ENCODE results near the gene CALM1. TPM values are rescaled to one million over a fixed set of nuclear protein-coding genes. Genes with fewer than 3 reads are reported as not detected.

CALM1 gene
- total RNA-seq, result 100 to 1,000 TPM in 7 of 8 experiments, 10 to 100 TPM in 1; 76.3 to 477 (median 195) TPM

GRCh38 chr14:90396341-90397339 lies at the start of gene CALM1:
Gene CALM1 (plus strand): TSS chr14:90397029. CDS start chr14:90397231, 202 bp downstream.
- H3K27ac ChIP-seq, result peak within 1 kb of the TSS; percentile 49 to 74
- WGBS, 10 experiments, result 0 to 30% (median 14%) methylated on average over 2 to 10 of the region's 89 CpGs; no CpG with 5 or more reads in 2 of the 10 experiments
- ATAC-seq (replicated peaks in 6 of 8), result peak; percentile 59 to 77 (median 69)
- peak within 1 kb of the TSS; percentile 61 to 85 (median 81) for H3K4me3 ChIP-seq
- in situ Hi-C loops (cut with MboI; ENCODE audit: low pct_unique_long_range_greater_than_20kb in 2 of 9, low sequenced_read_pairs in 9 of 9, unreplicated experiment in 9 of 9), result loop anchor here in 1 of 9 experiments (25.0 kb wide), 1 partner anchor 291 kb away; no protein-coding TSS in a partner anchor
- peaks cover 18 to 22% of the 10 kb centered on the region in 2 donors for H3K4me1 ChIP-seq (replicated peaks in 1 of 2)

DNA sequence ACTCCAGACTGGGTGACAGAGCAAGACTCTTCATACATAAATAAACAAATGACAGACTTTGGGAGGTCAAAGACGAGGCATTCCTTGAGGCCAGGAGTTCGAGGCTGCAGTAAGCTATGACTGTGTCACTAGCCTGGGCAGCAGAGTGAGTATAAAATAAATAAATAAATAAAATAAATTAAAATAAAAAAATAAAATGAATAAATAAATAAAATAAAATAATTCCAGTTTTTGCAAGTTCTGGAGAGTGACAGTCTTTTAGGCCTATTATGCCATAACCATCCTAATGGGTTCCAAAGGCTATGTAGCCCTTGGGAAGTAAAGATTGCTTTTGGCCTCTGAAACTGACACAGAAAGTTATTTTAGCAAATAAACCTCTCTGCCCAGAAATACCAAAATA lies 48.6 kb upstream of the CALM1 start:
- no peak for ATAC-seq (replicated peaks in 6 of 8)
- WGBS, 10 experiments, result 13 to 100% (median 91%) methylated on average over 1 to 2 of the region's 2 CpGs; no CpG with 5 or more reads in 1 of the 10 experiments
- in situ Hi-C loops (cut with MboI; ENCODE audit: low pct_unique_long_range_greater_than_20kb in 2 of 9, low sequenced_read_pairs in 9 of 9, unreplicated experiment in 9 of 9), result no loop called here
- no peak overlapping the region for H3K27ac ChIP-seq
- no peak overlapping the region for H3K4me3 ChIP-seq
- peaks cover 0 to 5% of the 10 kb centered on the region in 2 donors for H3K4me1 ChIP-seq (replicated peaks in 1 of 2)

DNA sequence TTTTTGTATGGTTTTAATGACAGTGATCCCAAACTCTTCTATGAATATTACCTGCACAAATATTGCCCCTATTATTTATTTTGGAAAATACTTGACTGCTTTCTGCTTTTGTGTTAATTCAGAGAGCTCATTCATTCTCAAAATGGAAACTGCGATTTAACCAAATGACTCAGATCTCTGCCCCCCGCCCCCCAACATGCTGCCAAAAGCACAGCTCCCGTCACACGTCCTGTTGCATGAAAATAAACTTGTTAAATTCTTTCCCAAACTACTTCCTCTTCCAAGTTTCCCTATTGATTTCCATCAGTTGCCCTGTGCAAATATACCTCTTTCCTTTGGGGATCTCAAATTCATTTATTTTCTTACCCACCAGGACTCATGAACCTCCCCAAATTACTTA lies 47.1 kb upstream of the CALM1 start:
- Histone ChIP-seq H3K27ac (no peak overlapping the region), H3K4me1 (replicated peaks in 1 of 2) (no peaks in the 10 kb centered on the region), H3K4me3 (no peak overlapping the region)
- in situ Hi-C loops (cut with MboI; ENCODE audit: low pct_unique_long_range_greater_than_20kb in 2 of 9, low sequenced_read_pairs in 9 of 9, unreplicated experiment in 9 of 9), result no loop called here
- WGBS, 10 experiments, result 0 to 100% (median 79%) methylated on average over 1 to 4 of the region's 4 CpGs; no CpG with 5 or more reads in 2 of the 10 experiments
- ATAC-seq (replicated peaks in 6 of 8), result no peak

- H3K27ac ChIP-seq, result no peak overlapping the region
- peaks cover 4 to 8% of the 10 kb centered on the region in 2 donors for H3K4me1 ChIP-seq (replicated peaks in 1 of 2)
- H3K4me3 ChIP-seq, result no peak overlapping the region
- in situ Hi-C loops (cut with MboI; ENCODE audit: low pct_unique_long_range_greater_than_20kb in 2 of 9, low sequenced_read_pairs in 9 of 9, unreplicated experiment in 9 of 9), result no loop called here
- 0 to 100% (median 87%) methylated on average over 1 to 7 of the region's 16 CpGs; no CpG with 5 or more reads in 5 of the 10 experiments for WGBS, 10 experiments
- no peak for ATAC-seq (replicated peaks in 6 of 8)
Observed at GRCh38 chr14:90354551-90355298, 42.1 kb upstream of the CALM1 start.

GRCh38 chr14:90355540-90356518 lies 41.0 kb upstream of the CALM1 start:
- in situ Hi-C loops (cut with MboI; ENCODE audit: low pct_unique_long_range_greater_than_20kb in 2 of 9, low sequenced_read_pairs in 9 of 9, unreplicated experiment in 9 of 9), result no loop called here
- ATAC-seq (replicated peaks in 6 of 8), result peak in 5 of 8 experiments; percentile 55 to 72 (median 69)
- 20 to 94% (median 80%) methylated on average over 1 to 4 of the region's 8 CpGs; no CpG with 5 or more reads in 2 of the 10 experiments for WGBS, 10 experiments
- Histone ChIP-seq H3K27ac (no peak overlapping the region), H3K4me3 (no peak overlapping the region), H3K4me1 (replicated peaks in 1 of 2) (peaks cover 4 to 8% of the 10 kb centered on the region in 2 donors)

- in situ Hi-C loops (cut with MboI; ENCODE audit: low pct_unique_long_range_greater_than_20kb in 2 of 9, low sequenced_read_pairs in 9 of 9, unreplicated experiment in 9 of 9), result no loop called here
- peaks cover 4 to 8% of the 10 kb centered on the region in 2 donors for H3K4me1 ChIP-seq (replicated peaks in 1 of 2)
- no peak overlapping the region for H3K4me3 ChIP-seq
- no peak for ATAC-seq (replicated peaks in 6 of 8)
- WGBS, 10 experiments, result 15 to 100% (median 100%) methylated on average over 1 of the region's 1 CpG; no CpG with 5 or more reads in 5 of the 10 experiments
- H3K27ac ChIP-seq, result no peak overlapping the region
Observed at GRCh38 chr14:90356925-90357324, 39.9 kb upstream of the CALM1 start.

- peak in 2 of 8 experiments; percentile 70 to 89 for ATAC-seq (replicated peaks in 6 of 8)
- in situ Hi-C loops (cut with MboI; ENCODE audit: low pct_unique_long_range_greater_than_20kb in 2 of 9, low sequenced_read_pairs in 9 of 9, unreplicated experiment in 9 of 9), result no loop called here
Observed at GRCh38 chr14:90358359-90358758, 38.5 kb upstream of the CALM1 start.

GRCh38 chr14:90361865-90362557 lies 34.8 kb upstream of the CALM1 start:
- no peak overlapping the region for H3K27ac ChIP-seq
- peak in 1 of 8 experiments; percentile 40 for ATAC-seq (replicated peaks in 6 of 8)
- in situ Hi-C loops (cut with MboI; ENCODE audit: low pct_unique_long_range_greater_than_20kb in 2 of 9, low sequenced_read_pairs in 9 of 9, unreplicated experiment in 9 of 9), result no loop called here
- H3K4me1 ChIP-seq (replicated peaks in 1 of 2), result no peaks in the 10 kb centered on the region
- no peak overlapping the region for H3K4me3 ChIP-seq
- 41 to 90% (median 70%) methylated on average over 3 to 7 of the region's 7 CpGs for WGBS, 10 experiments

More at GRCh38 chr14:90358359-90358758, 38.5 kb upstream of the CALM1 start:
- Histone ChIP-seq H3K27ac (no peak overlapping the region), H3K4me1 (replicated peaks in 1 of 2) (peaks cover 4 to 8% of the 10 kb centered on the region in 2 donors), H3K4me3 (no peak overlapping the region)
- WGBS, 10 experiments, result 0 to 100% (median 67%) methylated on average over 1 to 4 of the region's 4 CpGs; no CpG with 5 or more reads in 1 of the 10 experiments

GRCh38 chr14:90362558-90362896 lies 34.3 kb upstream of the CALM1 start:
- Histone ChIP-seq H3K4me3 (no peak overlapping the region), H3K27ac (no peak overlapping the region), H3K4me1 (replicated peaks in 1 of 2) (no peaks in the 10 kb centered on the region)
- in situ Hi-C loops (cut with MboI; ENCODE audit: low pct_unique_long_range_greater_than_20kb in 2 of 9, low sequenced_read_pairs in 9 of 9, unreplicated experiment in 9 of 9), result no loop called here
- WGBS, 10 experiments, result 67 to 96% (median 82%) methylated on average over 1 to 4 of the region's 4 CpGs; no CpG with 5 or more reads in 4 of the 10 experiments
- ATAC-seq (replicated peaks in 6 of 8), result no peak

DNA sequence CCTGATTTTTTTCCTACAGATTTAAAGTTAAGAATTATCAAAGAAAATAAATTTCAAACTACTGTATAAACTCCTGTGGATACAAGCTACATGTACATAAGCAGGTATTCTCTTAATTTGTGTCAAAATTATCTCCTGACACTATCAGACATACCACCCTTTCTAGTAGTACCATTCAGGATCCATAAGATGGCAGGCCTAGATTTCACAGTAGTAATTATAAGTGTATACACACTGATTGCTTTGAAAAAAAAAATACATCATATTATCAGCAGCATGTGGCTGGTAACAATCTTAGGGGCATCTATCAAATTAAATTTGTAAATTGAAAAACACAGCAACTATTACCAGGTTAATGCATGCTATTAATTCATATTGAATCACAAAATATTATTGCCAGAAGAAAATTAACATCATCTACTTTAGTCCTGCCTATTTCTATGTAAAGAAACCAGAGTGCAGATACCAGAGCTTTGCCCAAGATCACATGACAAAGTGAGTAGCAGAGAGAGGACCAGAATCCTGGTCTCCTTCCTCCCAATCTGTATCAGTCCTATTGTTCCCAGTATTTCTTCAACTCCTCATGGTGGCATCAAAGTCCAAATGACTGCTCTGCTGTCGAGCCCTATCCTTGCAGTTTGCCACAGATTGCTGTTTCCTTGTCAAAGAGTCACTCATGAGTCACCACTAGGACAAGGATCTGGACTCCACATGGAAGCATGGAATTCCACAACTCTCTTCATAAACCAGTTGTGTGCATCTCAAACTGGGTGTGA lies 27.7 kb upstream of the CALM1 start:
- Histone ChIP-seq H3K4me1 (replicated peaks in 1 of 2) (no peaks in the 10 kb centered on the region), H3K27ac (no peak overlapping the region), H3K4me3 (no peak overlapping the region)
- in situ Hi-C loops (cut with MboI; ENCODE audit: low pct_unique_long_range_greater_than_20kb in 2 of 9, low sequenced_read_pairs in 9 of 9, unreplicated experiment in 9 of 9), result no loop called here
- WGBS, 10 experiments, result 0 to 57% (median 42%) methylated on average over 1 of the region's 1 CpG; no CpG with 5 or more reads in 6 of the 10 experiments
- ATAC-seq (replicated peaks in 6 of 8), result peak in 7 of 8 experiments; percentile 20 to 81 (median 36)

DNA sequence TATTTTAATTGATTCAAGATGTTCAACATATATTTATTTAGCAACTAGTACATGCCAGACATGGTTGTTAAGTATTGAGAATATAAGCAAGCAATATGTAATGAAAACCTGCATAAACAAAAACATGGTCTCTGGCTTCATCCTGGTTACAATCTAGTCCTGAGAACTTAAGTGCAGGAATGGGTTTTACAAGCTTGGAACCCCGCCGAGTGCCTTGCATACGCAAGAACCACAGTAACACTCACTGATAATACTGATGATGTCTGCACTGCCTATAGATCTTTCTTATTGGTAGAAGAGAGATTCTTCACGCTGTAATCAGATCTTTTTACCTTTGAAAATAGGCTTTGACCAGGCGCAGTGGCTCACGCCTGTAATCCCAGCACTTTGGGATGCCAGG lies 22.9 kb upstream of the CALM1 start:
- in situ Hi-C loops (cut with MboI; ENCODE audit: low pct_unique_long_range_greater_than_20kb in 2 of 9, low sequenced_read_pairs in 9 of 9, unreplicated experiment in 9 of 9), result no loop called here
- Histone ChIP-seq H3K4me1 (replicated peaks in 1 of 2) (no peaks in the 10 kb centered on the region), H3K4me3 (no peak overlapping the region), H3K27ac (no peak overlapping the region)
- WGBS, 10 experiments, result 10 to 100% (median 71%) methylated on average over 2 to 6 of the region's 6 CpGs; no CpG with 5 or more reads in 3 of the 10 experiments
- no peak for ATAC-seq (replicated peaks in 6 of 8)
